Activated CD8-positive, alpha-beta memory T cell treated with anti-CD3 and anti-CD28 coated beads, Interleukin-2, amount 50 U/mL, for 48 hours (primary cell): ENCODE data around the gene GALNT18.

Source experiments
- DNase-seq: peaks from one replicate; pipeline ENCODE4 v3.0.0-alpha.2; 2020

GALNT18 gene

DNA sequence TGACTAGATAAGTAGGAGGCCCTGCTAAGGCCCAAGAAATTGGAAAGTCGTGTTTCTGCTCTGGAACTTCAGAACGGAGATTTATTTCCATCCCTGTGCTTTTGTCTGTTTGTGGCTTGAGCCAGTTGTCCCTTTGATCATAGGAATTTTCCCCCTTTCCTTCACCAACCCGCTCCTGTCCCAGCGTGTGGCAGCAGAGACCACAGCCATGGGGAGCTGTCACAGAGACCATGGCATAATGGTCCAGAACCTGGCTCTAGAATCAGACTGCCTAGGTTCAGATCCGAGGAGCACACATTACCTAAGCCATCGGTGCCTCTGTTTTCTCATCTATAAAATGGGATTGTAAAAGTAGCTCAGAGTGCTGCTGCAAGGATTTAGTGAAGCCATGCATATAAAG, 128.1 kb downstream of the GALNT18 start:
- no peak for DNase-seq

DNA sequence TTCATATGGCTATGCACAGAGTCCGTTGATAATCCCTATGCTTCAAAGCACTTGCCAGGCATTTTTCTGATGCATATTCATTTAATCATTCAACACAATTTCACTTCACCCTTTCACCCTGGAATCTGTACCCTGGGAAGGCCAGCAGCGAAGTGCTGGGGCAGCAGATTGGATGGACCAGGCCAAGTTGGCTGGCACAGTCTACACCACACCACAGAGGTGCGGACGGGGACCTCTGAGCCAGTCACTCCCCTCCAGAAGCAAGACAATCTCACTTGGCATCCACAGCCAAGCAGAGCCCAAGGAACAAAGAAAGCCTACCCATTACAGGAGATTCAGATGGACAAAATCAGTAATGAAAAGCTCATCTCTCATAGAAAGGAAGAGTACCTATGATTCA, 130.2 kb downstream of the GALNT18 start:
- DNase-seq: no peak

DNA sequence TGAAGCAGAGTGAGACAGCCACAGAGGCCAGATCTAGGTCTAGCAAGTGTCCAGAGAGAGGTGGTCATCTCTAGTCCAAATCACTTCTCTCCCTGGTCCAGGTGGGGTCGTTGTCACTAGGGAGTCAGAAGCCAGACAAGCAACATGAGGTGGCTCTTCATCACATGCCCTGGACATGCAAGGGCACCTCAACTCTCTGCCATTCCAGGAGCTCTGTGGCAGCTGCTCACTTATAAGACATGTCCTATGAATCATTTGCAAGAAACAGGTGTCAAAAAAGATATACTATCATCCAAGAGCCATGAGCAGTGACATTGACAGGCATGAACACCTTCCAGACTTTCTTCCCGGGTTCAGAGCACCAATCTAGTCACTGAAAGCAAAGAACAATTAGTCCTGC, 130.8 kb downstream of the GALNT18 start:
- no peak for DNase-seq

DNA sequence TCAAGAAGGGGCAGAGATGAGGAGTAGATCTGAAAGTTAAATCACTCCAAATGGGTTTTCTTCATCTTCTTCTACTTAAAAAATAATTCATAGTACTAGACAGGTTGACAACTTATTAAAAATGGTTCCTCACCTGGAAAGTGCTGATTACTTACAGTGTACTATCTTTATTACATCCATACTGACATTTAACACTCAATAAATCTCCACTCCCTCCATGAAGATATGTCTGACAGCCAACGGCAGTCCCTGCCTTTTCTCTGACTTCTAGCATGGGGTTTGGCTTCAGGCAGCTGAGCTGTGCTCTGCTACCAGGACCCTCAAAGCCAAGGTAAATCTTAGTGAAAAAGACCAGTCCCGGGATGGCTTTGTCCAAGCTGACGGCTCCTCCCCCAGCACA, 135.4 kb downstream of the GALNT18 start:
- DNase-seq: no peak

DNA sequence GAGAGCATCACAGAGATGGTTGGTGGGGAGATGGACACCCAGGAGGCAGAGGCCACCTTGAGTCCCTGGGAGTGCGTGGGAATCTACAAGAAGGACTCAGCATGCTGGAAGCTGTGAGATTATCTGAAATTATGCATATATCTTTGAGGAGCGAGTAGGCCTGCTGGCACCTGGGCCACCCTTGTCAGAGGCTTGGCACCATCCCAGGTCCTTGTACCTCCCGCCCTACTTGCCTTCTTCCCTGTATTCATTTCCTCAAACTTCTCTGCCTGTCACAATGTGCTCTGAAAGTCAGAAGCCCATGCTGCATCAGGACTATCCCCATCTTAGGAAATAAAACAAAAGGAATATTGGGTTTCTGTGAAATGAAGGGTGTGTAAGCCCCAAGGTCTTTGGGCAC, 135.8 kb downstream of the GALNT18 start:
- no peak for DNase-seq

DNA sequence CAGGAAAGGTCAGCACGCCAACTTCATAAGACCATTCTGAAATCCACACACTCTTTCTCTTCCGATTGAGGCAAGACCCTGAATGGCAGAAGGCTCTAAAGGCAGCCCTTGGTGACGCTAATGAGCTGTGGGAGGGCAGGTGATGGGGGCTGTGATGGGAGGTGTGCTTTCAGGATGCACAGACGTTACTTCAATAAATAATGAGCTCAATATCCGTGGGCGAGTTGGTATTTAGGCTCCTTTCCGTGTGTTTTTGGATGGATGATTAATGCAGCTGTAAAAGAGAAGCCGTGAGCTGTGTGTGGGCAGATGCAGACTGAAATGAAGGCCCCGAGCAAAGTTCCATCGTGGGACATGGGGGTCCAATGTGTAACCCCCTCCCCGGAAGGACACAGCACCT, 138.2 kb downstream of the GALNT18 start:
- no peak for DNase-seq

DNA sequence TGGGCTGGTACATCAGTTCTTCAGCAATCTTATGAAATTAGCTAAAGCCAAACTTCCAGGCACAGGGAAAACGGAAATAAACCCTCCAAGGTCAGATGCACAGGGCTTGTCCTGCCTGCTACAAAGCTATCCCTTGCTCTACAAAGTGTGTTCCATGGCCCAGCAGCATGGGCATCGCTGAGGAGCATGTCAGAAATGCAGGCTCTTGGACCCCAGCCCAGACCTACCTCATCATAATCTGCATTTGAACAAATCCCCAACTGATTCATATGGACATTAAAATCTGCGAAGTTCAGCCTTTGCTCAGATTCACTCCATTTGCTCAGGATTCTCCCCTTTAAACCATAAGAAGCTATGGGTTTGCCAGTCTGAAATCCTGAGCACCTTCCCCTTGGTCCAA, 139.1 kb downstream of the GALNT18 start:
- DNase-seq: no peak

DNA sequence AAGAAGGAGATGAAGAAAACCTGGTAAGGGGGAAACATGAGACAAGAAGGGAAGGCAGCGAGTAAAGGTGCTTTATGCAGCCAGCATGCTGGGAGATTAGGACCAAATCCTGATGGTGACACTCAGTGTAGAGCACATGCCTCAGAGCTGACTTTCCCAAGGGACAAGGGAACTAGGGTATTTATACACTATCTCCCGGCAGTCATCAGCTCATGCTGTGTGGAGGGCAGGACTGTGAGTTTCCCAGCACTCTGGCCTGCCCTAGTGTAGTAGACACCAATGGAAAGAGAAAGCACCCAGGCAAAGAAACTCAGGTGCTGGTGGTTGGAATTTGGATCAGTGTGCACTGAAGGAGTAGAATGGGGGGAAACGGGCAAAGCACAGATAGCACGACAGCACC, 140.4 kb downstream of the GALNT18 start:
- no peak for DNase-seq

DNA sequence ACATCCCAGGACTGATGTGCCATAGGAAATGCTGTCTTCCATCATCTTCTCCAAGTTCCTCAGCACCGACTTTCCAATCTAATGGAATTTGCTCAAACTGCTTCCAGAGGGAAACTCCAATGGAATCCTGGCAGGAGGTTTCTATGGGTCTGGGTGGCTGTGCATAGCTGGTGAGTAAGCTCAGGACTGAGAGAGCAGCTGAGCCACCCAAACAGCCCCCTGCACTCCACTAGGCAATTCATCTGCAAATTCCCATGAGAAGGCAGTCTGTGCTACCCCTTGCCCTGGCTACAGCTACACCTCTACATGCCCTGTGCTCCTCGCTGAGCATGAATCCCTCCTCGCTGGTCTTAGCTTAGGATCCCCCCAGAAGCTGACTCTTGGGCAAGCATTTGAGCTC, 140.8 kb downstream of the GALNT18 start:
- DNase-seq: no peak

DNA sequence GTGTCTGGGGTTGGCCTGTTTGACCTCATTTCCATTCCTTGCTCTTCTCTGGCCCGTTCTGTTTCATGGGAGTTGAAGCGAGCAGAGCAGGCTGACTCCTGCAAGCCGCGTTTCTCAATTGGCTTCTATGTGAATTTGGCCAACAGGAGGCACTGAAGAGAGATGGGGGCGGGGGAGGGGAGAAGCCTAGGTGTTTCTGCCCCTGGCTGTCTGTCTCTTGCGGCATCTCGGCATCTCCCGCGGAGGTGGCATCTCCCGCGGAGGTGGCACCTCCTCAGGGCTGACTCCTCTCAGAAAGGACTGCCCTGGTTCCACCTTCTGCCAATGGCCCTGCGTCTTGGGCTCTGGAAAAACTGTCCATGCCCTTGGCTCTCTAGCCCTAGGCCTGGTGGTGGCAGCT, 143.1 kb downstream of the GALNT18 start:
- DNase-seq: no peak

DNA sequence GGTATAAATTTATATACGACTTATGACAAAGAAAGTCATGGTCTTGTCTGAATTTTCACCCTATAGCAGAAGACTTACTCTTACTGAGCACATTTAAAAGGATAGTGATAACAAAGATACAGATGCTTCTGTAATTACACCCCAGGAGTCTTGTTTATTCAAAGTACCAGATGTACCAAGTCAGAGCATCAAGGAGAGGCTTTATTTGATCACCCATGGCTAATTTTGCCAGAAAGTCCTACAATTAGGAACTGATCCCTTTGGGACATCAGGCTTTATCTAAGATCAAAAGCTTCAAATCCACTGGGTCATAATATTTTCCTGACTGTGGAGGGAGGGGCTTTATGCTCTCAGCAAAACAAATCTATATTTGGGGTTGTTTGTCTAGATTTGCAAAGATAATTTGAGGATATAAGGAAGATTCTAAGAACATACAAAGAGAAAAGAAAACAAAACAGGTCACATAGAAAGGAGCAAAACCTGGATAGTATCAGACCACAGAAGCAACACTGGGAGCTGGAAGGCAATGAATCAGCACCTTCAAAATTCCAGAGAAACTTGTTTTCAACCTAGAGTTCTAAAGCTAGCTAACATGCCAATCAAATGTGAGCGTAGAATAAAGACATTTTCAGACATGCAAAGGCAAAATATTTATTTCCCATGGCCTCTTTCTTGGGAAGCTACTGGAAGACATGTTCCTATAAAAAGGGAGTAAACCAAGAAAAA, 143.9 kb downstream of the GALNT18 start:
- DNase-seq: no peak

DNA sequence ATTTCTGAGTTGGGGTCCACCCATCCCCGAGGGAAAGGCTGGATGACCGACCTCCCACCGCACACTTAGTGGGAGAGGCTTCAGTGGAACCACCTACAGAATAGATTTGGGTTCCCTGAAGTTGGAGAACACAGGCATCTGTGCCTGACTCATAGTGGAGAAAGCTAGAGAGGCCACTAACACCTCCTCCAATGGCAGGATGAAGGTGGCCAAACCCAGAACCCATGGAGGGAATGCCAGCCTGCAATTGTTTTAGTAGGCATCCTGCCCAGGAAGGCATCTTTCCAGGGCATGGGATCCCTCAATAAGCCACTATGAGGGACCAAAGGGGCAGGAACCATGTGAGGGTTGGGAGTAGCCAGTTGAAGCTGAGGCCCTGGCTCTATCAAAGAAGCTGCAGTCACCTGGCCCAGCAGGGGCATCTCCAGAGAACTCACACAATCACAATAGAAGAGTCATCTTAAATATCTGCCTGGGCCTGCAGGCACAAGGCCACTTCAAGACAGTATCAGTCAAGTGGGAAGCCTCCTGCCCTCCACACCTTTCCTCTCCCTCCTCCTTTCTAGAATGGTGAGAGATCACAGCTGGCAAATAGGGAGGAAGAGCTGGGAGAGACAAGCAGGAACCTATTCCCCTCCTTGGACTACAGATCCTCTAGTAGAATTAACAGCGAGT, 144.7 kb downstream of the GALNT18 start:
- no peak for DNase-seq

DNA sequence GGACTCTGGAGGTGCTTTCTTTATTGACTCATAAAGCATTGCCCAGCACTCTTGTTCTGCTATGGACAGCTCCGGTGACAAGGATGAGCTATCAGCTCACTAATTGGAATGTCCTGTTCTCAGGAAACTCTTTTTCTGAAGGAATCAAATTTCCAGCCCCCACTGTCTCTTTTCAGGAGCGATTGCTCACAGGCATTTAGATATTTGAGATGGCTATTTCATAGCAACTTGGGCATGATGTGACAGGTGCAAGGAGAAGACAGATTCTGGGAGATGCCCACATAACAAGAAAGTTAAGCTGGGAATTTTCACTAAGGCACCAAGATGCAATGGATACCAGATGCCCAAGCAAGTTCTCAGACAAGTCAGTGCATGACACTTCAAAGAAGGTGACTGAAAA, 145.3 kb downstream of the GALNT18 start:
- no peak for DNase-seq

DNA sequence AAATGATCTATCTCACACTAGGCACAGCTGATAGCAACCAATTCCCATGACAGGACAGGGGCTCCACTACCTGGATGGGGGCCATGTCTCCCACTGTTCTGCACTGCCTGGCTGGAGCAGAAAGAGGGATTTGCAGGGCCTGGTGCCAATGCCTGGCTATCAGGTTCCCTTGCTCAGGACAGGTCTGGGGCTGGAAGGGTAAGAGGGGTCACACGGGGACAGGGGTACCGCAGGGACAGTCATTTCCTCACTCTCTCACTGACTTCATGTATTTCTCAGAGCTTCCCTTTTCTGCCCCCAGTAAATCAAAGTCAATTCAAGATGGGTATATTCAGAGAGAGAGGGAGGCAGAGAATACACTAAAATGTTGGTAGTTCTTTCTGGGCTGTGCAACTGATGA, 149.7 kb downstream of the GALNT18 start:
- no peak for DNase-seq

DNA sequence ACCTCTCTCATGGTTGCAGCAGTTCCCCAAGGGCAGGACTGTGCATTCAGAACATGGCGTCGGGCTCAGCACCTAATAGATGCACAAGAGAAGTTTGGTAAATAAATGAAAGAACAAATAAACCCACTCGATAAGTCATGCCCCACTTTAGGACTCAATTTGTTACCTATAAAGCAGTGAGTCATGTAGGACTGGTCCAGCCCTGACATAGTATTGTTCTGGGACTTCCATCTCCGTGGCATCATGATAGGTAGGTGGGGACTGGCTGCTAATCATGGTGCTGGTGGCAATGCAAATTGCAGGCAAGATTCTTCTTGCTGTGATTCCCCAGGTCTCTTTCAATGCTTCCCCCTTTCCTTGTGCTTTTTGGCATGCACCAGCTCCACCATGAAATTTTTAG, 150.6 kb downstream of the GALNT18 start:
- no peak for DNase-seq

DNA sequence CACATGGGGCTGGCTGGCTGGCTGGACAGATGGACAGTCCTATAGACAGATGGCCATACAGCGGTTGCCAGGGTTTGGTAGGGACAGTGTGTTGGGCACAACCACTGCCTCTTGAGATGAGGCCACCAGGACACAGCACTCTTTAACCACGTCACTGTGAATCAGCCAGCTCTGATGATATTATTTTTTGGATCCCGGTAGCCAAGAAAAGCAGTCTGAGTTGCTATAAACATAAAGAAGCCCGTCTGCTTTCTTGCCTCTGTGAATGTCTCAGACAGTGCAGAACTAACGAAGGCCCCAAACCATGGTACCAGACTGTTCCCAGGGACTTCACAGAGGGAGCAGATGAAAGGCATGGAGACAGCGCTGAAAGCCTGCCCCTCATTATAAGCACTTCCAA, 152.9 kb downstream of the GALNT18 start:
- DNase-seq: no peak

DNA sequence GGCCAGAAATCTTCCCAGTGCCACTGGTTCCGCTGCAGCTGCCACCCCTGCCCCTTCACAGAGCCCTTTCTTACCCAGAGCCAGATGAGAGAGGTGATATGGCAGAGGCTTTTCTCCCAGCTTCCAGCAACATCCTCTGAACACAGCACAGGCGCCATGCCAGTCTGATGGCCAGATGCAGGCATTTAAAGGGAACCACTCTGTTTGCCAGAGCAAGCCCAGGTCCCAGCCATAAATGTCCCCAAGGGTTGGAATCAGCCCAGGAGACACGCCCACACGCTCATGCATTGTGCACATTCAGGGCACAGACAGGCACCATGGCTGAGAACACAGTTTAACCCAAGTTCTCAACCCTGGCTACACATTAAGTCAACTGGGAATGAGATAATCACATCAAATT, 154.5 kb downstream of the GALNT18 start:
- DNase-seq: no peak

DNA sequence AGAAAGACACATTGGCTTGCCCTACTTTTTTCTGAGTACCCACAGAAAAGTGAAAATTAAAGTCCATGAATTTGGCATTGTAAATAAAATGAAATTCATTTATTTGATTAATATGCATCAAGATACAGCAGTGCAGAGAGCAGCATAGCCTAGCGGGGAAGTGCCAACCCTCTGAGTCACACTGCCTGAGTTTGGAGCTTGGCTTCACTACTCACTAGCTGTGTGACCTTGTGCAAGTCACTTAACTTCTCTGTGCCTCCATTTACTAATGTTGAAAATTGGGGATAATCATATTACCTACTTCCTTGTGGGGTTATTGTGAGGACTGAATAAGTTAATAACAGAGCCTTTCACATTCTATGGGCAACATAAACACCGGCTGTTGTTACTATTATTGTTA, 157.2 kb downstream of the GALNT18 start:
- no peak for DNase-seq

DNA sequence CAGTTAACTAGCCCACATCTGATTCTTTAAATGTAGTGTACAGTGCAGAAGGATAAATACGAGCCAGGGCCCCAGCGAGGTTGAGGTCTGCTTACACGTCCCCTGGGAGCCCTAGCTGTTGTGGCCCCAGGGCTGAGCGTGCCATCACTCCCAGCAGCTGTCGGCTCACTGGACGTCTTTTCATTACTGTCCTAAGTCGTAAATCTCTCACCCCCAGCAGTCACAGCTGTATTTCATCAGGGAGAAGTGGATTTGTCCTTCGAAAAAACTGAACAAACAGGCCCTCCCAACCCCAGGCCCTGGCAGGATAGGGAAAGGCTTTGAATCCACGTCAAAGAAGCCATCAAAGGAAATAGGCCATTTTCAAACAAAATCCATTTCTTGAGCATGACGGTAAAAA, 158.4 kb downstream of the GALNT18 start:
- DNase-seq: no peak

DNA sequence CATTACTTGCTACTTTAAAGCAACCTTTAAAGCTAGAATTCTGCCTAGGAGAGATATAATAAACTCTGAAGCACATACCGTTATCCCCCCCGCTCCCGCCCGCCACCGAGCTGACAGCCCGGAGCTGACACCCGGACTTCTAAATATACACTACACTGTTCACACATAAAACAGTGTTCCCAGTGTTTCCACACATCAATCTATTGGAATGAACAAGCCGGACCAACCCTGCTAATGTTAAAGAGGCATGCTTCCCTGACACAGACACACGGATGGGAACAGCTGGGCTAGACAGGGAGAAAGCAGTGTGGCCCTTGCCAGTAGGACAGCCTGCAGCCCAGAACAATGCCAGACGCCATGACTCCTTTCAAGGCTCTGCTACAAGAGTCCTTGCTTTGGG, 160.3 kb downstream of the GALNT18 start:
- no peak for DNase-seq

DNA sequence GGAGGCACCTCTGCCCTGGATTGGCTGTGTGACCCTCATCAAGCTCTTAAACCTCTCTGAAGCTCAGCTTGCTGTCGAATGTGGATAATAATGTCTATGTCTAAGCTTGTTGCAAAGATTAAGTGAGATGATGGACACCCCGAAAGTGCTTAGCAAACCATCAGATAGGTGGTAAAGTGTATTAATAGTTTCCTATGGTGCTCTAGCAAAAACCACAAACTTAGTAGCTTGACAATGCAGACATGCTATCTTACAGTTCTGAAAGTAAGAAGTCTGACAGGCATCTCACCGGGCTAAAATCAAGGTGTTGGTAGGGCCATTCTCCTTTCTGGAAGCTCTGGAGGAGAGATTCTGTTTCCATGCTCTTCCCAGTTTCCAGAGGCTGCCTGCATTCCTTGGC, 162.2 kb downstream of the GALNT18 start:
- no peak for DNase-seq

DNA sequence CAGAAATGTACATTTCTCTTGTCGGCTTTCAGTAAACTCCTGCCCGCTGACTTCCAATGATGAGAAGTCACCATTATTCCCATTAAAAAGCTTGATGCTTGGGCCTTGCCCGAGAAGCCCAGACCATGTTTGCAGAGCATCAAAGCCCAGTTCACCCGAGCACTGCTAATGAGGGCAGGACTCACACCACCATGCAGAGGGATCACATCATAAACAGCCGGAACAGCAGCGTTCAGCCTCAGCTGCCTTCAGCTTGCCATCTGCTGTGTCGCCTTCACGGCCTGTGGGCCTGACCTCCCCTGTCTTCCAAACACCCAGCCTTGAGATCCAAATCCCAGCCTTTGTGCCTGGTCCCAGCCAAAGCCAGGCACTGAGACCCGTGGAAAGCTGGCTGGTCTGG, 163.3 kb downstream of the GALNT18 start:
- DNase-seq: no peak

DNA sequence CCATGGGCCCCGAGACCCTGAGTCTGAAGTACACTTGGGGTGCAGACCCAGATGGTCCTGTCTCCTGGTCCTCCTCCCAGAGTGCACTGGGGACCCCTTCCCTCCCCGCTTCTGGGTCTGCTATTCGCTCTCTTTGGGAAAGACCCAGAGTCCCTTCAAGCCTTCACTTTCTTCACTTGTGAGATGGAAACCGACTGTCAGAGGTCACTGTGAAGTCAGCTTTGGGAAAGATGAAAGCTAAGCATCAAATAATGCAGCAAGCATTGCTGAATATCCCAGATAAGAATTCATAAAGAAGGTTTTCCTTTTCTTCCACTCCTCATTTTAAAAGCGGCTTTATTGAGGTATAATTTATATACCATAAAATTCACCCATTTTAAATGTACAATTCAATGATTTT, 163.8 kb downstream of the GALNT18 start:
- DNase-seq: no peak

DNA sequence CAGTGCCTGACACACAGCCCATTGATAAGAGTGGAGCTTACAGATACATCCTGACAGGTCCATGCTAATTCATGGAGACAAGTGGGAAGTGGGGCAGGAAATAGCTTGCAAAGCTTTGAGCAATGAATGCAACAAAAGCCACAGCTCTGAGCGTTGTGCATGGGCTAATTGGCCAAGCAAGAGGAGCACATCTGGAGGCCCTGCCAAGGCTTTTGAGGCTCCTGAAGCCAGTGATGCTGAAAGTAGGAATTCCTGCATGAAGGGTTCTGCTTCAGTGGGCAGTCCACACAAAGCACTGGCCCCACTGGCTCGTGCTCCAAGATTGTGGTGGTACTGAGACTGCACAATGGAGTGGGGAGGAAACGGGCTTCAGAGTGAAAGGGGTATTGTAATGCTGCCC, 164.9 kb downstream of the GALNT18 start:
- DNase-seq: no peak

DNA sequence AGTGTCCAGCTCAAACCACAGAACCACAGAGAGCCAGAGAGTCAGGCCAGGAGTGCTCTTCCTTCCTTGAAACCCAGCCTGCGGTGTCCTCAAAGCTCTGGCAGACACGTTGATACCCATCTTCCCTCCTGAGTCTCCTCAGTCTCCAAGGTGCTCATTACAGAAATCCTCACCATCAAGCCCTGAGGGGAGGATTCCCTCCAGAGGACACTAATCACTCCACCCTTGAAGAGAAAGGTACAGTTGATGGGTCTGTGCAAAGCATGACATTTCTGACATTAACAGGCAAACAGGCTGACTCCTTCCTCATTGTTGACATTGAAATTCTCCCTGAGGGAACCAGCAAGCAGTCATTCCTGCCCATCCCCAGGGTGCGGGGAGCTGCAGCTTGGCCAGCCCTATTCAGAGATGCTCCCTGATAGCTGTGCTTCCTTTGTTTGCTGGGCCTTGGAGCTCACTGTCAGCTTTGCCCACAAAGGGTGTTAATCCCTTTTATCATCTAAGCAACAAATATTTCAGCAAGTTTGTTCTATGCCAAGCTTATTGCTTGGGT, 167.1 kb downstream of the GALNT18 start:
- DNase-seq: no peak
